Activated naive CD8-positive, alpha-beta T cell treated with anti-CD3 and anti-CD28 coated beads, Interleukin-2, amount 50 U/mL, for 24 hours (primary cell): ENCODE results near the gene STIM1.
"Not testable (repeated sequence)": the region's sequence is repeated elsewhere in the genome, so short reads cannot be mapped to it uniquely, and the experiment has no call there.

Experiments
- ATAC-seq: fragments of 150-1000 bp; cut with Tn5 transposase; one replicate; pipeline ENCODE4 v1.10.0; 2021
- DNase-seq: peaks from one replicate; pipeline ENCODE4 v3.0.0; 2021
- H3K27ac Mint-ChIP-seq: one replicate; pipeline ENCODE4 v1.8.0; 2021; ENCODE audit warnings: mild to moderate bottlenecking, mixed read lengths
- H3K27me3 Mint-ChIP-seq: one replicate; pipeline ENCODE4 v1.8.0; 2021; ENCODE audit warnings: mixed read lengths
- H3K36me3 Mint-ChIP-seq: one replicate; pipeline ENCODE4 v1.8.0; 2021; ENCODE audit warnings: low read depth, mixed read lengths
- H3K4me1 Mint-ChIP-seq: one replicate; pipeline ENCODE4 v1.8.0; 2021; ENCODE audit warnings: mixed read lengths
- H3K4me3 Mint-ChIP-seq: one replicate; pipeline ENCODE4 v1.8.0; 2021; ENCODE audit warnings: mild to moderate bottlenecking, moderate library complexity, mixed read lengths
- H3K9me3 Mint-ChIP-seq: one replicate; pipeline ENCODE4 v1.8.0; 2021; ENCODE audit warnings: mixed read lengths

STIM1 gene

DNA sequence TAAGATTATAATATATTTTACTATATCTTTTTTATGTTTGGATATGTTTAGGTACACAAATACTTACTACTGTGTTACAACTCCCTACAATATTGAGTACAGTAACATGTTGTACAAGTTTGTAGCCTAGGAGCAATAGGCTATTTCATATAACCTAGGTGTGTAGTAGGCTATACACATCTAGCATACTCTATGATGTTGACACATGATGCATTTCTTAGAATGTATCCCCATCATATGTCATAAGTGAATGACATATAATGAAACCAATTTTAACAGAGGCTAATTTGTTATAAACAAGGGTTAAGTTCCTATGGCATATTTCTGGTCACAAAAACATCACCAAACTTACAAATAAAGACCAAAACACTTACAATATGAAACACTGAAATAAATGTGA lies 152.7 kb downstream of the STIM1 start:
- Mint-ChIP-seq H3K36me3 (peaks cover 9% of the 10 kb centered on the region), H3K4me3 (no peak overlapping the region), H3K27ac (no peak overlapping the region), H3K9me3 (peaks cover 5% of the 10 kb centered on the region), H3K4me1 (peaks cover 29% of the 10 kb centered on the region), H3K27me3 (no peaks in the 10 kb centered on the region)
- DNase-seq (no peak), ATAC-seq (no peak)

- H3K36me3 Mint-ChIP-seq, H3K4me3 Mint-ChIP-seq, H3K9me3 Mint-ChIP-seq, ATAC-seq, H3K27me3 Mint-ChIP-seq, DNase-seq, H3K27ac Mint-ChIP-seq: not testable (repeated sequence)
- H3K4me1 Mint-ChIP-seq, result peaks cover 37% of the 10 kb centered on the region
Observed at GRCh38 chr11:4016602-4017001, 161.1 kb downstream of the STIM1 start.

DNA sequence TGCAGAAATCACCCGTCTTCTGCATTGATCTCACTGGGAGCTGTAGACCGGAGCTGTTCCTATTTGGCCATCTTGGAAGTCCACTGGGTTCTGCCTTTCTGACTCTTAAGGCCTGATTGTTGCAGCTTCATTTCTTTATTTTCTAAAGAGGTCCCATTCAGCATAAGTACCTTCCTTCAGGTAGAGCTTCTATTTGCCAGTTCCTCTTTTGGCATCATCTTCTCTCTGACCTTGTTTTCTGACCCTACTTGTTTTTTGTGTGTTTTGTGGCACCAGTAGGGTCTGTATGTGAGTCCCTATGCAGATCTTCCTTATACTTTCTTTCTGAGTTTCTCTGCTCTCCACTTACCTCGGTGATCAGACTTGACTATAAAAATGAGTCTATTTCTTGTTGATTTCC lies 161.7 kb downstream of the STIM1 start:
- H3K4me3 Mint-ChIP-seq, result no peak overlapping the region
- ATAC-seq, result no peak
- peaks cover 9% of the 10 kb centered on the region for H3K36me3 Mint-ChIP-seq

DNA sequence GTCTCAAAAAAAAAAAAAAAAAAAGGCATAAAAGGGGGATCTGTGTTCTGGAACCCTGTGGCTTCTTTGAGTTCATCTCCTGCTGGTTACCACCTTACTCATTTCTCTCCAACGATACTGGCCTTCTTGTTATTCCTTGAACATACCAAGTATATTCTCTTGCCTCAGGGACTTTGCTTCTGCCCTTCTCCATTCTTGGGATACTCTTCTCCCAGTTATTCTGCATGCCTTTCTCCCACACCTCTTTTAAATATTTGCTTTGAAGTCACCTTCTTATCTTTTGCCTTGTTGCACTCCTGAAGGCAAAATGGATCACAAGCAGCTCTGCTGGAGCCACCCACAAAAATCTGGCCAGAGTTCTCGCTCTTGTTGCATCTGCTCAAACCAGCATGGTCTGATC lies 163.2 kb downstream of the STIM1 start:
- no peak for ATAC-seq
- Mint-ChIP-seq H3K4me1 (peaks cover 35% of the 10 kb centered on the region), H3K9me3 (no peaks in the 10 kb centered on the region), H3K4me3 (no peak overlapping the region), H3K36me3 (peaks cover 14% of the 10 kb centered on the region), H3K27me3 (no peaks in the 10 kb centered on the region), H3K27ac (no peak overlapping the region)
- DNase-seq, result no peak

More for the DNA sequence above, 161.7 kb downstream of the STIM1 start:
- no peaks in the 10 kb centered on the region for H3K27me3 Mint-ChIP-seq
- peak overlapping the region; percentile 34 for H3K27ac Mint-ChIP-seq
- no peak for DNase-seq
- H3K9me3 Mint-ChIP-seq, result no peaks in the 10 kb centered on the region
- H3K4me1 Mint-ChIP-seq, result peaks cover 35% of the 10 kb centered on the region

- Mint-ChIP-seq H3K27me3 (no peaks in the 10 kb centered on the region), H3K27ac (no peak overlapping the region), H3K4me1 (peaks cover 27% of the 10 kb centered on the region), H3K36me3 (peaks cover 20% of the 10 kb centered on the region), H3K9me3 (peaks cover under 1% of the 10 kb centered on the region), H3K4me3 (no peak overlapping the region)
- DNase-seq (no peak), ATAC-seq (no peak)
Observed at GRCh38 chr11:4019891-4020290, 164.4 kb downstream of the STIM1 start.

DNA sequence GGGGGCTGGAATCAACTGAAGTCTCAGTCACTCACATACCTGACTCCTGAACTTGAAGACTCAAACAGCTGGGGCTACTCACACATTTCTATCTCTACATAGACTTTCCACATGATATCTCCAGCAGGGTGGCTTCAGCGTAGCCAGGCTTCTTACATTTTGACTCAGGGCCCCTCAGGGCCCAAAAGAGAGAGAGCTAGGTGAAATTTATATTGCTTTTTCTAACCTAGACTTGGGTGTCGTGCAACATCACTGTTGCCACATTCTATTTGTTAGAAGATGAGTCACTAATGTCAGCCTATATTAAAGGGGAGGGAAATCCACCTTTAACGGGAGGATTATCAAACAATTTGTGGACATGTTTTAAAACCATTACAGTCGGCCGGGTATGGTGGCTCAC lies 167.2 kb downstream of the STIM1 start:
- Mint-ChIP-seq H3K4me1 (peaks cover 16% of the 10 kb centered on the region), H3K9me3 (peaks cover 3% of the 10 kb centered on the region), H3K27ac (no peak overlapping the region), H3K4me3 (no peak overlapping the region), H3K36me3 (peaks cover 42% of the 10 kb centered on the region), H3K27me3 (no peaks in the 10 kb centered on the region)
- ATAC-seq (no peak), DNase-seq (no peak)

GRCh38 chr11:4025248-4025966 lies 169.9 kb downstream of the STIM1 start:
- H3K36me3 Mint-ChIP-seq, result peaks cover 47% of the 10 kb centered on the region

GRCh38 chr11:4025967-4026324 lies 170.5 kb downstream of the STIM1 start:
- peaks cover 47% of the 10 kb centered on the region for H3K36me3 Mint-ChIP-seq

More at GRCh38 chr11:4025248-4025966, 169.9 kb downstream of the STIM1 start:
- Mint-ChIP-seq H3K9me3 (peaks cover 3% of the 10 kb centered on the region), H3K27me3 (no peaks in the 10 kb centered on the region), H3K27ac (no peak overlapping the region), H3K4me3 (no peak overlapping the region), H3K4me1 (peaks cover 5% of the 10 kb centered on the region)
- ATAC-seq (no peak), DNase-seq (no peak)

DNA sequence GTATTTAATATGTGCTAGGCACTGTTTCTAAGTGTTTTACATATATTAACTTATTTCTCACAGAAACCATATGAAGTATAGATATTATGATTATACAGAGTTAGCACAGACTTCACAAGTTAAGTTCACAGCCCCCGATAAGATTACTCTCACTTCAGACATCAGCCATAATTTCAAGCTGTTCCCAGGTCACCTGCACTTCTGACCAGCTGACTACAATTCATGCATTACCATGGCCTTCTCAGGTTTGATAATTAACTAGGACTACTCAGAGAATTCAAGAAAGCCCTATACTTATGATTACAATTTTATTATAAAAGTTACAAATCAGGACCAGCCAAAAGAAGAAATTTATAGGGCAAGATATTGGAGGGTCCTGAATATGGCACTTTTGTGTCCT lies 170.9 kb downstream of the STIM1 start:
- ATAC-seq (no peak), DNase-seq (no peak)
- Mint-ChIP-seq H3K27ac (no peak overlapping the region), H3K4me1 (peaks cover 5% of the 10 kb centered on the region), H3K9me3 (peaks cover 3% of the 10 kb centered on the region), H3K27me3 (no peaks in the 10 kb centered on the region), H3K4me3 (no peak overlapping the region), H3K36me3 (peaks cover 47% of the 10 kb centered on the region)

More at GRCh38 chr11:4025967-4026324, 170.5 kb downstream of the STIM1 start:
- Mint-ChIP-seq H3K27ac (no peak overlapping the region), H3K4me3 (no peak overlapping the region), H3K4me1 (peaks cover 5% of the 10 kb centered on the region), H3K9me3 (peaks cover 3% of the 10 kb centered on the region), H3K27me3 (no peaks in the 10 kb centered on the region)
- DNase-seq, result no peak
- no peak for ATAC-seq

DNA sequence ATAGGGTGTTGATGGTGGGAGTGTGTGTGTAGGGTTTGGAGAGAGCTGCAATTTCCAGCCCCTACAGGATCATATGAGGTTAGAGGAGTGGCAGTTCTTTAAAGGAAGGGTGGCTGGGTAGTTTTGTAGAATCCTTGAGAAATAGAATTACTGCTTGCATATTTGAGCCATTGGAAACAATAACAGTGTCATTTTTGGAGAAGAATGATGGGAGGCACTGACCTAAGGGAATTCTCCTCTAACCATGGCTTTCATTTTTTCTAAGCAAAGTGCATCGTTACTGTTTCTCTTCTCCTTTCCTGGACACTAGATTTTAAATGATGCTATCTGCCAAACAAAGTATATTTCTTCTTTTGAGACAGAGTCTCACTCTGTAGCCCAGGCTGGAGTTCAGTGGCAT lies 172.3 kb downstream of the STIM1 start:
- no peak for ATAC-seq
- H3K9me3 Mint-ChIP-seq, result peaks cover 8% of the 10 kb centered on the region
- peaks cover 49% of the 10 kb centered on the region for H3K36me3 Mint-ChIP-seq
- DNase-seq, result no peak
- peaks cover 2% of the 10 kb centered on the region for H3K4me1 Mint-ChIP-seq
- peak overlapping the region; percentile 41 for H3K27ac Mint-ChIP-seq
- no peak overlapping the region for H3K4me3 Mint-ChIP-seq
- H3K27me3 Mint-ChIP-seq, result no peaks in the 10 kb centered on the region

DNA sequence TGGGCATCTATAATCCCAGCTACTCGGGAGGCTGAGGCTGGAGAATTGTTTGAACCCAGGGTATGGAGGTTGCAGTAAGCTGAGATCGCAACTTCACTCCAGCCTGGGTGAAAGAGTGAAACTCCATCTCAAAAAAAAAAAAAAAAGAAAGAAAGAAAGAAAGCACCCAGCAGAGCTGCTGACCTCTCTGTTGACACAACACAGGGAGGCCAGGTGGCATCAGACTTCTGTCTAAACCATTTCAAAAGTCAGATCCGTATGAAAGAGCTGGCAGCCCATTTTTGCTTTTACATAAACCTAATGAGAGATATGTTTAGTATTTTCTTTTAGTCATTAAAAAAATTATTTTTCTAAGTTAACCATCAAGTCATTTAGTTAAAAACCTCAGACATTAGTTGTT lies 174.7 kb downstream of the STIM1 start:
- Mint-ChIP-seq H3K27me3 (no peaks in the 10 kb centered on the region), H3K4me3 (no peak overlapping the region), H3K36me3 (peaks cover 41% of the 10 kb centered on the region), H3K4me1 (peaks cover 6% of the 10 kb centered on the region), H3K27ac (no peak overlapping the region), H3K9me3 (peaks cover 12% of the 10 kb centered on the region)
- DNase-seq (no peak), ATAC-seq (no peak)

GRCh38 chr11:4032097-4032496 lies 176.6 kb downstream of the STIM1 start:
- DNase-seq (no peak), ATAC-seq (no peak)
- peaks cover 33% of the 10 kb centered on the region for H3K36me3 Mint-ChIP-seq
- no peaks in the 10 kb centered on the region for H3K27me3 Mint-ChIP-seq
- H3K4me1 Mint-ChIP-seq, result peaks cover 13% of the 10 kb centered on the region
- H3K4me3 Mint-ChIP-seq, result no peak overlapping the region
- H3K9me3 Mint-ChIP-seq, result peaks cover 16% of the 10 kb centered on the region
- no peak overlapping the region for H3K27ac Mint-ChIP-seq

- peaks cover 29% of the 10 kb centered on the region for H3K36me3 Mint-ChIP-seq
- H3K9me3 Mint-ChIP-seq, result peaks cover 16% of the 10 kb centered on the region
- no peak overlapping the region for H3K4me3 Mint-ChIP-seq
- ATAC-seq (no peak), DNase-seq (no peak)
- peaks cover 18% of the 10 kb centered on the region for H3K4me1 Mint-ChIP-seq
- no peak overlapping the region for H3K27ac Mint-ChIP-seq
- H3K27me3 Mint-ChIP-seq, result no peaks in the 10 kb centered on the region
Observed at GRCh38 chr11:4035985-4036384, 180.5 kb downstream of the STIM1 start.

GRCh38 chr11:4039011-4039410 lies 183.5 kb downstream of the STIM1 start:
- no peak overlapping the region for H3K4me3 Mint-ChIP-seq

GRCh38 chr11:4040461-4040860 lies 185.0 kb downstream of the STIM1 start:
- no peak overlapping the region for H3K4me3 Mint-ChIP-seq
- H3K27me3 Mint-ChIP-seq, result no peaks in the 10 kb centered on the region
- no peak for ATAC-seq
- no peak overlapping the region for H3K27ac Mint-ChIP-seq
- no peak for DNase-seq
- peaks cover 15% of the 10 kb centered on the region for H3K36me3 Mint-ChIP-seq
- H3K4me1 Mint-ChIP-seq, result peaks cover 23% of the 10 kb centered on the region
- H3K9me3 Mint-ChIP-seq, result peaks cover 4% of the 10 kb centered on the region

More at GRCh38 chr11:4039011-4039410, 183.5 kb downstream of the STIM1 start:
- no peaks in the 10 kb centered on the region for H3K27me3 Mint-ChIP-seq
- peaks cover 25% of the 10 kb centered on the region for H3K4me1 Mint-ChIP-seq
- no peak overlapping the region for H3K27ac Mint-ChIP-seq
- no peak for ATAC-seq
- H3K36me3 Mint-ChIP-seq, result peaks cover 19% of the 10 kb centered on the region
- DNase-seq, result no peak
- H3K9me3 Mint-ChIP-seq, result peaks cover 7% of the 10 kb centered on the region
